Activated T-helper 1 cell treated with Interleukin-2 at 50 U/mL for 16 hours (primary cell): ENCODE measurements around the gene ATF7IP.
"Not testable (repeated sequence)": the region's sequence is repeated elsewhere in the genome, so short reads cannot be mapped to it uniquely, and the experiment has no call there.

Experiments used
- DNase-seq: peaks from one replicate; pipeline ENCODE4 v3.0.0-alpha.2; 2020; ENCODE audit warnings: low read depth

The ATF7IP gene, protein sequence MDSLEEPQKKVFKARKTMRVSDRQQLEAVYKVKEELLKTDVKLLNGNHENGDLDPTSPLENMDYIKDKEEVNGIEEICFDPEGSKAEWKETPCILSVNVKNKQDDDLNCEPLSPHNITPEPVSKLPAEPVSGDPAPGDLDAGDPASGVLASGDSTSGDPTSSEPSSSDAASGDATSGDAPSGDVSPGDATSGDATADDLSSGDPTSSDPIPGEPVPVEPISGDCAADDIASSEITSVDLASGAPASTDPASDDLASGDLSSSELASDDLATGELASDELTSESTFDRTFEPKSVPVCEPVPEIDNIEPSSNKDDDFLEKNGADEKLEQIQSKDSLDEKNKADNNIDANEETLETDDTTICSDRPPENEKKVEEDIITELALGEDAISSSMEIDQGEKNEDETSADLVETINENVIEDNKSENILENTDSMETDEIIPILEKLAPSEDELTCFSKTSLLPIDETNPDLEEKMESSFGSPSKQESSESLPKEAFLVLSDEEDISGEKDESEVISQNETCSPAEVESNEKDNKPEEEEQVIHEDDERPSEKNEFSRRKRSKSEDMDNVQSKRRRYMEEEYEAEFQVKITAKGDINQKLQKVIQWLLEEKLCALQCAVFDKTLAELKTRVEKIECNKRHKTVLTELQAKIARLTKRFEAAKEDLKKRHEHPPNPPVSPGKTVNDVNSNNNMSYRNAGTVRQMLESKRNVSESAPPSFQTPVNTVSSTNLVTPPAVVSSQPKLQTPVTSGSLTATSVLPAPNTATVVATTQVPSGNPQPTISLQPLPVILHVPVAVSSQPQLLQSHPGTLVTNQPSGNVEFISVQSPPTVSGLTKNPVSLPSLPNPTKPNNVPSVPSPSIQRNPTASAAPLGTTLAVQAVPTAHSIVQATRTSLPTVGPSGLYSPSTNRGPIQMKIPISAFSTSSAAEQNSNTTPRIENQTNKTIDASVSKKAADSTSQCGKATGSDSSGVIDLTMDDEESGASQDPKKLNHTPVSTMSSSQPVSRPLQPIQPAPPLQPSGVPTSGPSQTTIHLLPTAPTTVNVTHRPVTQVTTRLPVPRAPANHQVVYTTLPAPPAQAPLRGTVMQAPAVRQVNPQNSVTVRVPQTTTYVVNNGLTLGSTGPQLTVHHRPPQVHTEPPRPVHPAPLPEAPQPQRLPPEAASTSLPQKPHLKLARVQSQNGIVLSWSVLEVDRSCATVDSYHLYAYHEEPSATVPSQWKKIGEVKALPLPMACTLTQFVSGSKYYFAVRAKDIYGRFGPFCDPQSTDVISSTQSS

DNA sequence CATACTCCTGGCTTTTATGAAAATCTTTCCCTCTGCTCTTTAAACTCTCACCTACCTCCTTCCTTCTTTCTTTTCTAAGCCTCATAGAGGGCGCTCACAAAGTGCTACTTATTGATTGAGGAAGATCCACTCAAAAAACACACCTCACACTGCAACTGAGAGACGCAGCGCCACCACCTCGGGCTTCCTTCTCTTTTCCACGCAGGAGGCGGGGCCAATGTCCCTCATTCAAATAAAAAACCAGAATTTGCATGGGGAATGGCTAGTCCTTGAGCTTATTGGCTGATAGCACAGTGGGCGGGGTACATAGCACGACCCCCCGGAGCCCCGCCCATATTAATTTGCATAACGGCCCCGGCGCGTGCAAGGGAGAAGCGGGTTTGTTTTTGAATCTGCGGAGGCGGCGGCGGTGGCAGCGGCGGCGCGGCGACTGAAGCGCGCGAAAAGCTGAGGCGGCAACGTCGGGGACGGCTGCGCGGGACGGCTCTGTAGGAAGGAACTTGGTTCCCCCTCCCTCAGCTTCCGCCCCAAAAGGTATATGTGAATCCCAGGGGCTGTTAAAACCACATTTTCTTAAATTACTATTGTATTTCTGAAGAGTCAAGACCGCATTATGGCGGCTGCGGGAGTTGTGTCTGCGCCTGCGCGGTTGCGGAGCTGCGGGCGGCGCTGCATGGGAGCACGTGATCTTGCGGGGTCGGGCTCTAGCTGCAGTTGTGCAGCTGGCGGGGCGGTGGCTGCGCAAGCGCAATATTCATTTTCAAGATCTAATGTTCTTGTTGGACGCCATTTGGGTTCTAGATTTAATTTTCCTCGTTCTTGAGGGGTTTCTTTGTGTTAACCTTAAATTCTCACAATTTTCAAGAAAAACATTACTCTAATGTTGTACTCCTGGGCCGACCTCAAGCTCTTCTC is at the start of gene ATF7IP:
ATF7IP (plus strand) TSS at position 389 of the 915 bp plus-strand sequence. CDS start 58,234 bp downstream, outside the sequence.
- peak; percentile 88 for DNase-seq

DNA sequence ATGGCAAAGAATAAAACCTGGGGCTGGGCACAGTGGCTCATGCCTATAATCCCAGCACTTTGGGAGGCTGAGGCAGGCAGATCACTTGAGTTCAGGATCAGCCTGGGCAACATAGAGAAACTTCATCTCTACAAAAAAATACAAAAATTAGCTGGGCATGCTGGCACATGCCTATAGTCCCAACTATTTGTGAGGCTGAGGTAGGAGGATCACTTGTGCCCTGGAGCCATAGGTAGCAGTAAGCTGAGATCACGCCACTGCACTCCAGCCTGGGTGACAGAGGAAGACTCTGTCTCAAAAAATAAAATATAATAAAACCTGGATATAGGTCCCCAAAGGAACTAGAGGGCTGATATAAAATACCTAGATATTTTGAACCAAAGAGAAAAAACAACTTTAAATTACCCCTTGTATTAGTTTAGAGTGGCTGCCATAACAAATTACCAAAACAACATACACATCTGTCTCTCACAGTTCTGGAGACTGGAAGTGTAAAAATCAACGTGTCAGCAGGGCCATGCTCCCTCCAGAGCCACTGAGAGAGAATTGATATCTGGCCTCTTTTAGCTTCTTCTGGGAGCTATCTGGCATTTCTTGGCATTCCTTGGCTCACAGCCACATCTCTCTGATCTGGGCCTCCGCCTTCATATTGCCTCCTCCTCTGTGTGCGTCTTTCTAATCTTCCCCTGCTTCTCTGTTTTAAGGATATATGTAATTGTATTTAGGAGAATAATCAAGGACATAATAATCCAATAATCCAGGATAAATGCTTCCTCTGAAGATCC is 47.9 kb upstream of the ATF7IP start:
- no peak for DNase-seq

DNA sequence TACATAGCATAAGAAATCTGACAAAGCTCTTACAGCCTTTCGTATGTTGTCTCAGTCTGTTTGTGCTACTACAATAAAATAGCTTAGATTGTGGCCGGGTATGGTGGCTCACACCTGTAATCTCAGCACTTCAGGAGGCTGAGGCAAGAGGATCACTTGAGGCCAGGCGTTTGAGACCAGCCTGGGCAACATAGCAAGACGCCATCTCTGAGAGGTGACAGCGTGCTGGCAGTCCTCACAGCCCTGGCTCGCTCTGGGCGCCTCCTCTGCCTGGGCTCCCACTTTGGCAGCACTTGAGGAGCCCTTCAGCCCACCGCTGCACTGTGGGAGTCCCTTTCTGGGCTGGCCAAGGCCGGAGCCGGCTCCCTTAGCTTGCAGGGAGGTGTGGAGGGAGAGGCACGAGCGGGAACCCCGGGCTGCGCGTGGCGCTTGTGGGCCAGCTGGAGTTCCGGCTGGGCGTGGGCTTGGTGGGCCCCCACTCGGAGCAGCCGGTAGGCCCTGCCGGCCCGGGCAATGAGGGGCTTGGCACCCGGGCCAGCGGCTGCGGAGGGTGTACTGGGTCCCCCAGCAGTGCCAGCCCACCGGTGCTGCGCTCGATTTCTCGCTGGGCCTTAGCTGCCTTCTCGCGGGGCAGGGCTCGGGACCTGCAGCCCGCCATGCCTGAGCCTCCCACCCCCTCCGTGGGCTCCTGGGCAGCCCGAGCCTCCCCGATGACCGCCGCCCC is 45.6 kb upstream of the ATF7IP start:
- not testable (repeated sequence) for DNase-seq

DNA sequence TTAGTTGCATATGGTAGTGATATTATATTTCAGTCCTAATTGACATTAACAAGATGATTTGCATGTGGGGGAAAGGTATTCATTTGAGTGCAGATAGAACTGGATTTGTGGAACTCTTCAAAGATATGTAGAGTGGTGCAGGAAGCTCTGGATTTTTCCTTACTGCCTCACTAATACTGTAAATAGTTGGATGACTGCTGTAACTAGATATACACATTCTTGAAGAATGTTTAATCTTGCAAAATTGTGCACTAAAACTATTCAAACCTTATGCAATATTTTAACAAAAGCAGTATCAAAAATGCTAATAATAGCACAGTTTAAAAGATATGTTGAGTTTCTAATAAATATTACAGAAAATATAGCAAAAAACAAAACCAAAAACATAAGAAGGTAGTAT is 43.1 kb upstream of the ATF7IP start:
- DNase-seq = no peak

DNA sequence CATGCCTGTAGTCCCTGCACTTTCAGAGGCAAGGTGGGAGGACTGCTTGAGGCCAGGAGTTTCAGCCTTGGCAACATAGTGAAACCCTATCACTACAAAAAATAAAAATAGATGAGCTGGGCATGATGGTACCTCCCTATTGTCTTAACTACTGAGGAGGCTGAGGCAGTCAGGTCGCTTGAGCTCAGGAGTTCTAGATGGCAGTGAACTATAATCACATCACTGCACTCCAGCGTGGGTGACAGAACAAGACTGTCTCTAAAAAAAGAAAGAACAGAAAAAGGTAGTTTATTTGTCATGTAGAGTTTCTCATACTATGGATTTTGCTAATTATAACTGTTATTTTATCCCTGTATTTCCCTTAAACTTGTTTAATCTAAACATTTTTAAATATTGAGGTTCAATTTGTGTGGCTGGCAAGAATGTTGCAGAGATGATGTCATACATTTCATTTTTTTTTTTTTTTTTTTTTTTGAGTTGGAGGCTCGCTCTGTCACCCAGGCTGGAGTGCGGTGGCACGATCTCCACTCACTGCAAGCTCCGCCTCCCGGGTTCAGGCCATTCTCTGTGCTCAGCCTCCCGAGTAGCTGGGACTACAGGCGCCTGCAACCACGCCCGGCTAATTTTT is 39.7 kb upstream of the ATF7IP start:
- no peak for DNase-seq

DNA sequence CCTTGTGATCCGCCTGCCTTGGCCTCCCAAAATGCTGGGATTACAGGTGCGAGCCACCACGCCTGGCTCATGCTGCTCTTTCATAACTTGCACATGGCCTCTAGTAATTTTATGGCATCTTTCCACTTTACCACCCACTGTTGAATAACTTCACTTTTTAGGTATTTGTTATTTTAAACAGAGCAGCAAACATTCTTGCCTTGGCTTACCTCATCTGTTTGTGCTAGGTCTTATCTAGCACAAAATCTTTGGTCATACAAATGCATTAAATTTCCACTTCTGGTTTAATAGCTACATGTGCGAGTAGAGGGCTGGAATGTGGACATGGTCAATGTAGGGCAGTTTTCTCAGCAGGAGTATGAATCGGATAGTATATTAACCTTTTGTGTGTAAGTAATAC is 38.8 kb upstream of the ATF7IP start:
- no peak for DNase-seq

DNA sequence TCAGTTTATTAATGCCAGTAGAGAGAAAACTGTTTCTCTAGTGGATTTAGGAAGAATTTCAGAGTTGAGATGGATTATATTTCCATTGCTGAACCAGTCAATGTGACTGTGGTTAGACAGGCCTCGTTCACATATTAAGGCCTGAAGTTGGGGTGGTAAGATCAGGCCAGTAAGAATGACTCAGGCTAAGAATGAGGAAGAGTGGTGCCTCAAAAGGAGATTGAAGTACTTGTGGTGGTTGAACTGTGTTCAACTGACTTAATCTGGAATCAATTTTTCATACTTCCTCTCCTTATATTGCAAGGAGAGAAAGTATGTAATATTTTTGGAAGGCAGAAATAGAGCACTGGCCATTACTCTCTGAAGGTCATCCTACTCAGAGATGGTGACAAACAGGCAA is 37.8 kb upstream of the ATF7IP start:
- DNase-seq = no peak

DNA sequence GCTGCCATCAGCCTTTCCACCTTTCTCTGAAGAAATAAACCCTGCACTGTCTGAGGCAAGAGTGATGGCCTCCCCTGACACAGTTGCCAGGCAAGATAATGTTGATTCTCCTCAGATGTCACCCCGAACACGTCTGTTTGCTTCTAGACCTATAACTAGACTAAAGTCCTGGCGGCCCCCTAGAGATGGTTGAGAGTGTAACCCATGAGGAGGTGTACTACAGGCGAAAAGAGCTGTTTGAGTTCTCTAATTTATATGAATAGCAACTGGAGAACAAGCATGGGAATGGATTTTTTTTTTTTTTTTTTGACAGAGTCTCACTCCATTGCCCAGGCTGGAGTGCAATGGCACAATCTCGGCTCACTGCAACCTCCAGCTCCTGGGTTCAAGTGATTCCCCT is 33.0 kb upstream of the ATF7IP start:
- DNase-seq = no peak

DNA sequence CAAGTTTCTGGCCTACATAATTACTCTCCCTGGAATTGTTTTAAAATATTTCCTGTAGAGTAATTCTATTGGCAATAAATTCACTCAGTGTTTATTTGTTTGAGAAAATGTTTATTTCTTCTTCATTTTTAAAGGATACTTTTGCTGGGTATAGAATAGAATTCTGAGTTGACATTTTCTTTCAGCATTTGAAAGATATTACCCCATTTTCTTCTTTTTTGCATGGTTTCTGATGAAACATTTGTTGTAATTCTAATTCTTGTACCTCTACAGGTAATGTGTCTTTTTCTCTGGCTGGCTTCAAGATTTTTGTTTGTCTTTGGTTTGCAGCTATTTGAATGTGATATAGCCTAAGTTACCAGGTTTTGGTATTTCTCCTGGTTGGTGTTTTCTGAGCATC is 25.1 kb upstream of the ATF7IP start:
- no peak for DNase-seq

DNA sequence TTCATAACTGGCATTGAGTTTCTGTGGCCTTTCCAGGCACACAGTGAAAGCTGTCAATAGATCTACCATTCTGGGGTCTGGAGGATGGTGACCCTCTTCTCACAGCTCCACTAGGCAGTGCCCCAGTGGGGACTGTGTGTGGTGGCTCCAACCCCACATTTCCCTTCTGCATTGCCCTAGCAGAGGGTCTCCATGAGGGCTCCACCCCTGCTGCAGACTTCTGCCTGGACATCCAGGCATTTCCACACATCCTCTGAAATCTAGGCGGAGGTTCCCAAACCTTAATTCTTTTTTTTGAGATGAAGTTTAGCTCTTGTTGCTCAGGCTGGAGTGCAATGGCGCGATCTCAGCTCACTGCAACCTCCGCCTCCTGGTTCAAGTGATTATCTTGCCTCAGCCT is 14.0 kb upstream of the ATF7IP start:
- DNase-seq = not testable (repeated sequence)

DNA sequence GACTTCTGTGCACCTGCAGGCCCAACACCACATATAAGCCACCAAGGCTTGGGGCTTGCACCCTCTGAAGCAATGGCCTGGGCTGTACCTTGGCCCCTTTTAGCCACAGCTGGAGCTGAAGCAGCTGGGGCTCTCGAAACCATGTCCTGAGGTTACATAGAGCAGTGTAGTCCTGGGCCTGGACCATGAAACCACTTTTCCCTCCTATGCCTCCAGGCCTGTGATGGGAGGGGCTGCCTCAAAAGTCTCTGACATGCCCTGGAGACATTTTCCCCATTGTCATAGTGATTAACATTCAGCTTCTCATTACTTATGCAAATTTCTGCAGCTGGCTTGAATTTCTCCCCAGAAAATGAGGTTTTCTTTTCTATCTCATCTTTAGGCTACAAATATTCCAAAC is 13.4 kb upstream of the ATF7IP start:
- DNase-seq = not testable (repeated sequence)

DNA sequence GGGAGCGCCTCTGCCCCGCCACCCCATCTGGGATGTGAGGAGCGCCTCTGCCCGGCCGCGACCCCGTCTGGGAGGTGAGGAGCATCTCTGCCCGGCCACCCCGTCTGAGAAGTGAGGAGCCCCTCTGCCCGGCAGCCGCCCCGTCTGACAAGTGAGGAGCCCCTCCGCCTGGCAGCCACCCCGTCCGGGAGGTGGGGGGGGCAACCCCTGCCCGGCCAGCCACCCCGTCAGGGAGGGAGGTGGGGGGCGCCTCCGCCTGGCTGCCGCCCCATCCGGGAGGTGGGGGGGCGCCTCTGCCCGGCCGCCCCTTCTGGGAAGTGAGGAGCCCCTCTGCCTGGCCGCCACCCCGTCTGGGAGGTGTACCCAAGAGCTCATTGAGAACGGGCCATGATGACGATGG is 10.8 kb upstream of the ATF7IP start:
- DNase-seq = not testable (repeated sequence)

DNA sequence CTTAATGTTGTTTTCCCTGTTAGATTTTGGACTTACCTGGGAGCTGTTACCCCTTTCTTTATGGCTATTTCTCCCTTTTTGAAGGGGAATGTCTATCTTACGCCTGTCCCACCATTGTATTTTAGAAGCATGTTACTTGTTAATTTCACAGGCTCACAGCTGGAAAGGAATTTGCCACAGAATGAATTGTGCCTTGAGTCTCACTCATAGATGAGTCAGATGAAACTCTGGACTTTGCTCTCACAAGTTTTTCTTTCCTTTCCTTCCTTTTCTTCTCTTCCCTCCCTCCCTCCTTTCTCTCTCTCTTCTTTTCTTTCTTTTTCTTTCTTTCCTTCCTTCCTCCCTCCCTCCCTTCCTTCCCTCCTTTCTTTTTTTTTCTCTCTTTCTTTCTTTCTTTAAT is 9.3 kb upstream of the ATF7IP start:
- no peak for DNase-seq

DNA sequence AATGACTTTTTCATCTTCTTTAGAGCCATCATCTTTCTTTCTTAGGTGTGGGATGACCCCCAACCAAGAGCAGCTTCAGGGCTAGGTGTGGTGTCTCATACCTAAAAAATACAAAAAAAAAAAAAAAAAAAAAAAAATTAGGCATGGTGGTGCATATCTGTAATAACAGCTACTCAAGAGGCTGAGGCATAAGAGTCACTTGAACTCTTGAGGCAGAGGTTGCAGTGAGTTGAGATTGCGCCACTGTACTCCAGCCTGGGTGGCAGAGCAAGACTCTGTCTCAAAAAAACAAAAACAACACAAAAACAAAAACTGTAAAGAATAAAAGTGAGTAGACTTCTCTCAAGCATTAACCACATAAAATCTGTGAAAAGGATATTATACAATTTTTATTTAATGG is 8.0 kb upstream of the ATF7IP start:
- no peak for DNase-seq

DNA sequence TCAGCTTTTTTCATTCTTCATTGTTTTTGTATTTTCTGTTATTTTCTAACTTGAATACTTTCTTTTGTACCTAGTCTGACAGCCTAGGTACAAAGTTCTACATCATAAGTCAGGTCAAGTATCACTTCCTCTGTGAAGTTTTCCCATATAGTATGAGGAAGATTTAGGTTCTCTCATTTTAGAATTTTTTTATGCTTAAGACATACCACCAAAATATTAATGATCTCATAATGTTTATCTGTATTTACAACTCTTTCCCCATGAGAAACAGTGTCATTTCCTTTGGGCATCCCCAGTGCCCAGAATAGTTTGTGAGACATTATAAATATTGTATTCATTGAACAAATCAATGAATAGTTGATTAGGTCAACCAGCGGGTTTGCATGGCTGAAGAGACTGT is 3.1 kb upstream of the ATF7IP start:
- DNase-seq = no peak

DNA sequence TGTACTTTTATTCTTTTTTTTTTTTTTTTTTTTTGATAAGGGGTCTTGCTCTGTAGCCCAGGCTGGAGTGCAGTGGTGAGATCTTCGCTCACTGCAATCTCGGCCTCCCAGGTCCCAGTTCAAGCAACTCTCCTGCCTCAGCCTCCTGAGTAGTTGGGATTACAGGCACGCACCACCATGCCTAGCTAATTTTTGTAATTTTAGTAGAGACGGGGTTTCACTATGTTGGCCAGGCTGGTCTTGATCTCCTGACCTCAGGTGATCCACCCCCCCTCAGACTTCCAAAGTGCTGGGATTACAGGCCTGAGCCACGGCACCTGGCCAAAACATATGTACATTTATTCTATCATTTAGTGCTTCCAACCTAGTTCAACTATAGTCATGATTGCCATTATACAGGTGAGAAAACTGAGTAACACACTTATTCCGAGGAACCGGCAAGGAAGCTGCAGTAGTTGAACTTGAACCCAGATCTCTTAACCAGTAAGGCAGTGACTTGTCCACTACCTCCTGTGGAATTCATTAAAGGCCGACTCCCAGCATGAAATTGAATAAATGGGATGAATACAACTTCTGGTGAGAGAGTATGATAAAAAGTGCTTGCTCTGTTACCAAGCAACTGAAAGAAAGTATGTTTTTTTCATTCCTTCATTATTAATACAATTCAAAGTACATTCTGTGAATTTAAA is 755 bp upstream of the ATF7IP start:
- no peak for DNase-seq

DNA sequence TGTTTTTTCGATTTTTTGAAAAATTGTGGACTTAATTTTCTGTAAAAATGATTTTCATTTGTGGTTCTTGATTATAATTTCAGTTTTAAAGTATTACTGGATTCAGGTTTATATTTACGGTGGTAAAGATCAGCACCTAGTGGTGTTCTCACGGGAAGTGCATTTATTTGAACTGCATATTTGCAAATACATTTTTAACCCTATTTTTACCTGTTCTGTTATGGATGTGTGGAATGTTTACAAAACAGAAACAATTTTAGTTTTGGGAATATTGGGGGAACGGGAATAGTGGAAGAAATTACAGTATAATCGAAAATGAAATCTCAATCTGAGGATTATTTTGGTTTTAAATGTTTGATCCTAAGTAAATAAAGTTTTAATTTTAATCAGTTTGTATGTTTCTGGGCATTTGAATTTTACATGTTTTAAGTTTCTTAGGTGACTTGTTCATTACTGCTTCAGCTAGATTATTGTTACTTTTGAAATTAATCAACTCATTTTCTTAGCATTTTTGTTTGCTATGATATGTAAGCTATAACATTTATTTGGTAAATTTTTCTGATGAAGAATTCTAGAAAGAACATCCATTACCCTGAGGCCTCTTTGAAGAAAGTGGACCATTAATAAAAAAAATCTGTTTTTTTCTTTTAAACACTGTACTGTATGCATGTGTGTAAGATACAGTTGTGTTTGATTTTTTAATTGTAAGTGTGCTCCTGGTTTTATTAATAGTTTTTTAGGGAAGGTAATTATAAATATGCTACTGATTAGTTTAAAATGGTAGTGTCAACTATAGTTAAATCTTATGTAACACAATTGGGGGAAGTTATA is 942 bp downstream of the ATF7IP start:
- DNase-seq = no peak
